Measurements from ENCODE around the gene CSNK1G1.
"Not testable (repeated sequence)": the region's sequence is repeated elsewhere in the genome, so short reads cannot be mapped to it uniquely, and the experiment has no call there.

The CSNK1G1 gene

GRCh38 chr15:64355944-64356709 lies at the start of gene CSNK1G1:
Gene CSNK1G1 (minus strand): TSS chr15:64356173. CDS start chr15:64300499, 55,674 bp downstream.
- DNase-seq: peak; percentile 83 to 95

- DNase-seq: no peak
Observed at GRCh38 chr15:64400583-64400982, 44.6 kb upstream of the CSNK1G1 start.

GRCh38 chr15:64398575-64398974 lies 42.6 kb upstream of the CSNK1G1 start:
- no peak for DNase-seq

- DNase-seq: no peak
Observed at GRCh38 chr15:64396789-64397188, 40.8 kb upstream of the CSNK1G1 start.

- DNase-seq: not testable (repeated sequence)
Observed at GRCh38 chr15:64392471-64392870, 36.5 kb upstream of the CSNK1G1 start.

- no peak for DNase-seq
Observed at GRCh38 chr15:64389036-64389435, 33.1 kb upstream of the CSNK1G1 start.

GRCh38 chr15:64387562-64388168 lies 31.7 kb upstream of the CSNK1G1 start, which contains the start of gene TRIP4:
Gene TRIP4 (plus strand): TSS chr15:64387836. CDS start chr15:64387864, 28 bp downstream.
- peak; percentile 82 to 94 for DNase-seq

GRCh38 chr15:64386291-64386690 lies 30.3 kb upstream of the CSNK1G1 start:
- no peak for DNase-seq

GRCh38 chr15:64383760-64384159 lies 27.8 kb upstream of the CSNK1G1 start:
- no peak for DNase-seq

- DNase-seq: peak; percentile 89 to 96
Observed at GRCh38 chr15:64381000-64381751, 25.2 kb upstream of the CSNK1G1 start, which contains the start of gene PCLAF. Gene PCLAF (minus strand): TSS chr15:64381441. CDS start chr15:64381371, 70 bp downstream.

- not testable (repeated sequence) for DNase-seq
Observed at GRCh38 chr15:64380130-64380870, 24.3 kb upstream of the CSNK1G1 start.

- DNase-seq: peak; percentile 48 to 64
Observed at GRCh38 chr15:64379216-64379960, 23.4 kb upstream of the CSNK1G1 start.

GRCh38 chr15:64373360-64373759 lies 17.4 kb upstream of the CSNK1G1 start:
- no peak for DNase-seq

- not testable (repeated sequence) for DNase-seq
Observed at GRCh38 chr15:64371383-64371782, 15.4 kb upstream of the CSNK1G1 start.

- no peak for DNase-seq
Observed at GRCh38 chr15:64369078-64369607, 13.2 kb upstream of the CSNK1G1 start.

- DNase-seq: no peak
Observed at GRCh38 chr15:64361259-64361658, 5.3 kb upstream of the CSNK1G1 start.

GRCh38 chr15:64356710-64357040 lies 702 bp upstream of the CSNK1G1 start:
- no peak for DNase-seq

- DNase-seq: no peak
Observed at GRCh38 chr15:64355348-64355943, 527 bp downstream of the CSNK1G1 start.

GRCh38 chr15:64354688-64355344 lies 1.2 kb downstream of the CSNK1G1 start:
- no peak for DNase-seq

- DNase-seq: no peak
Observed at GRCh38 chr15:64351265-64351664, 4.7 kb downstream of the CSNK1G1 start.

GRCh38 chr15:64349375-64349774 lies 6.6 kb downstream of the CSNK1G1 start:
- DNase-seq: no peak

All from NCI-H446 (cell line).